HG02943 (cell line): ENCODE data around the gene KCMF1.

Experiments
- ATAC-seq: cut with Tn5 transposase; IDR thresholded peaks from one replicate; pipeline ENCODE4 v1.9.1; 2021; ENCODE audit warnings: mild to moderate bottlenecking, low read depth, moderate library complexity; ENCODE audit not compliant: unreplicated experiment

The KCMF1 gene

GRCh38 chr2:84954329-84954728, 16.6 kb upstream of the KCMF1 start:
- ATAC-seq: no peak

- ATAC-seq: no peak
Measured at GRCh38 chr2:84956334-84957297, 14.3 kb upstream of the KCMF1 start.

GRCh38 chr2:84957771-84958134, 13.2 kb upstream of the KCMF1 start:
- no peak for ATAC-seq

GRCh38 chr2:84958135-84959059, 12.6 kb upstream of the KCMF1 start:
- ATAC-seq: no peak

- ATAC-seq: no peak
Measured at GRCh38 chr2:84959095-84959565, 11.8 kb upstream of the KCMF1 start.

- ATAC-seq: no peak
Measured at GRCh38 chr2:84959566-84960506, 11.1 kb upstream of the KCMF1 start.

- ATAC-seq: no peak
Measured at GRCh38 chr2:84962917-84963316, 8.0 kb upstream of the KCMF1 start.

GRCh38 chr2:84963323-84963691, 7.7 kb upstream of the KCMF1 start:
- no peak for ATAC-seq

GRCh38 chr2:84963692-84964405, 7.1 kb upstream of the KCMF1 start:
- ATAC-seq: no peak

GRCh38 chr2:84964406-84965191, 6.4 kb upstream of the KCMF1 start:
- ATAC-seq: no peak

GRCh38 chr2:84965192-84965516, 5.8 kb upstream of the KCMF1 start:
- no peak for ATAC-seq

- no peak for ATAC-seq
Measured at GRCh38 chr2:84965827-84966226, 5.1 kb upstream of the KCMF1 start.

- ATAC-seq: no peak
Measured at GRCh38 chr2:84966731-84967130, 4.2 kb upstream of the KCMF1 start.

- no peak for ATAC-seq
Measured at GRCh38 chr2:84969511-84970209, 1.3 kb upstream of the KCMF1 start.

- ATAC-seq: peak; percentile 35
Measured at GRCh38 chr2:84970210-84970867, 622 bp upstream of the KCMF1 start.

- peak; percentile 27 for ATAC-seq
Measured at GRCh38 chr2:84971510-84972206, 697 bp downstream of the KCMF1 start.

GRCh38 chr2:84972207-84972783, 1.3 kb downstream of the KCMF1 start:
- ATAC-seq: no peak
